Esophagus (tissue), 2 donors: Measurements from ENCODE around the gene CDIP1. TPM values are rescaled to one million over a fixed set of nuclear protein-coding genes. Genes with fewer than 3 reads are reported as not detected.

ENCODE experiments used
- H3K27ac ChIP-seq, 2 donors: one replicate each; pipeline ENCODE4 v1.5.1; 2013; ENCODE audit warnings: low read depth in 2 of 2, mild to moderate bottlenecking in 2 of 2, inconsistent platforms in 1 of 2, low read length in 1 of 2, moderate library complexity in 1 of 2
- H3K27me3 ChIP-seq, 2 donors: one replicate each; pipeline ENCODE4 v1.6.1; 2013; ENCODE audit warnings: low read length in 2 of 2, control low read depth in 1 of 2, mild to moderate bottlenecking in 1 of 2; ENCODE audit not compliant: insufficient read depth in 2 of 2, control insufficient read depth in 1 of 2
- H3K36me3 ChIP-seq, 2 donors: one replicate each; pipeline ENCODE4 v1.6.1; 2013; ENCODE audit warnings: low read length in 1 of 2; ENCODE audit not compliant: control insufficient read depth in 2 of 2, insufficient read depth in 2 of 2
- H3K4me1 ChIP-seq, 2 donors: one replicate each; pipeline ENCODE4 v1.6.1; 2013; ENCODE audit warnings: low read length in 1 of 2; ENCODE audit not compliant: control insufficient read depth in 2 of 2, insufficient read depth in 2 of 2
- H3K4me3 ChIP-seq, 2 donors: one replicate each; pipeline ENCODE4 v1.5.1; 2013; ENCODE audit warnings: low read length in 2 of 2, mild to moderate bottlenecking in 2 of 2, low read depth in 1 of 2, moderate library complexity in 1 of 2
- H3K9me3 ChIP-seq, 2 donors: one replicate each; pipeline ENCODE4 v1.6.1; 2013; ENCODE audit warnings: mild to moderate bottlenecking in 2 of 2, low read depth in 1 of 2, low read length in 1 of 2, moderate library complexity in 1 of 2; ENCODE audit not compliant: control insufficient read depth in 2 of 2, insufficient read depth in 1 of 2
- WGBS, 2 donors: extraction: QIAGEN DNeasy Blood & Tissue Kit; methylation state at CpG; one replicate each; pipeline ENCODE4 v1.1.7; 2013; 5-methylcytosine and 5-hydroxymethylcytosine counted together
- polyA plus RNA-seq, 2 donors: library from polyadenylated mRNA; stranded (reverse); fragments of 200-250 nt; gene quantifications; one replicate each; pipeline ENCODE4 v1.2.3, GENCODE V29; 2013
- donor health status: healthy with polysubstance abuse.
- donor health status: Bipolar disorder and iron deficiency.

CDIP1 gene
- polyA plus RNA-seq, 2 donors, result 12.0 to 12.1 TPM

DNA sequence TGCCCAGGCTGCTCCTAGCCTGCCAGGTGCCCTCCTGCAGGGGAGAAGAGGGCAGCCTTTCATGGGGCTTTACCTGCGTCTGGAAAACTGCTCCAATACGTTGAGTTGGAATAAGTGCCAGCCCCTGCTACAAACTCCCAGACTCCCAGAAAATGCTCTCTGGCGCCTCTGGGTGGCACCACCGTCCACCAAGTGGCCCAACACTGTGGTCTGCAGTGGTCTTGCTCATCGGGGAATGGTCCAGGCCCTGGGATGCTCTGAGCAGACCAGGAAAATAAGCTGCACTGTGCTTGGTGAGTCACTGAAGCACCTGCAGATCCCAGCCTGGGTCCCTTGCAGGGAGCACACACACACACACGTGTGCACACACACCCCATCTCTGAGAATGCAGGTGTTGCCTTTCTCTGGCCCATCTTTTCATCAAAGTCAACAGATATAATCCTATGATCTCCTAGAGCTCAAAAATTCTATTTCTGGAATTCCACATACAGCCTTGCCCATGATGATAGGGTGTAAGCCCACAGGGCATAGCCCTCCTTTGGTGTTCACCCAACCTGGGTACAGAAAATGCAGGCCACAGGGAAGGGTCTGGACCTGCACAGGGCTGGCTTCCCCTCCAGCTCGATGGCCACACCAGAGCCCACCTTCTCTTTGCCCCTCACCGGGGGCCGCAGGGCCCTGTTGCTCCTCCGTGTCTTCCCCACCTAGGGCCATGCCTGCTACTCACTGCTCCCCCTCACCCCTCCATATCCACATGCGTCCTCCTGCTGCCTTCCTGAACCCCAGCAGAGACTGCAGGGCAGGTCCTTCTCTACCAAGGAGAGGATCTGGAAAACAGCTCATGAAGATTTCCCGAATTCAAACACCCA, 20.5 kb downstream of the CDIP1 start:
- H3K27me3 ChIP-seq, result no peaks in the 10 kb centered on the region
- no peaks in the 10 kb centered on the region for H3K9me3 ChIP-seq
- H3K4me1 ChIP-seq, result peaks cover 3 to 7% of the 10 kb centered on the region in 2 donors
- peaks cover 0 to 8% of the 10 kb centered on the region in 2 donors for H3K36me3 ChIP-seq
- WGBS, 2 donors, result 60% methylated on average over 12 of the region's 12 CpGs
- H3K4me3 ChIP-seq, result no peak overlapping the region
- no peak overlapping the region for H3K27ac ChIP-seq

DNA sequence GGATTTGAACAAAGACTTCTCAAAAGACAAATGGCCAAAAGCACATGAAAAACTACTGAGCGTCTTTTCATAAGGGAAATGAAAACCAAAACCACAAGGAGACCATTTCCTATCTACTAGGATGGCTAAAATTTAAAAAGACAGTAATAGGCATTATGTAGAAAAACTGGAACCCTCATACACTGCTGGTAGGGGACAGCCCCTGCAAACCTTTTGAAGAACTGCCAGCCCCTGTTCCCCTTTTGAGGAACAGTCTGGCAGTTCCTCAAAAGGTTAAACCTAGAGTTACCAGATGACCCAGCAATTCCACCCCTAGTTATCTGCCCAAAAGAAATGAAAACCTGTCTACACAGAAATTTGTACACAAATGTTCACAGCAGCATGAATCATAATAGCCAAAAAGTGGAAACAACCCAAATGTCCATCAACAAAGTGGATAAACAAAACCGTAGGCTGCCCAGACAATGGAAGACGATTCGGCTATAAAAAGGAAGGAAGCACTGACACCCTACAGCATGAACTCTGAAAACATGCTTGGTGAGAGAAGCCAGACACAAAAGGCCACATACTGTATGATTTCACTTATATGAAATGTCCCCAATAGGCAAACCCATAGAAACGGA, 22.9 kb downstream of the CDIP1 start:
- H3K4me3 ChIP-seq, result no peak overlapping the region
- WGBS, 2 donors, result 31 to 33% methylated on average over 5 of the region's 5 CpGs
- peak overlapping the region in 1 of 2 donors; percentile 47 for H3K27ac ChIP-seq
- peaks cover 0 to 25% of the 10 kb centered on the region in 2 donors for H3K36me3 ChIP-seq
- H3K27me3 ChIP-seq, result no peaks in the 10 kb centered on the region
- H3K9me3 ChIP-seq, result no peaks in the 10 kb centered on the region
- H3K4me1 ChIP-seq, result peaks cover 0 to 17% of the 10 kb centered on the region in 2 donors

DNA sequence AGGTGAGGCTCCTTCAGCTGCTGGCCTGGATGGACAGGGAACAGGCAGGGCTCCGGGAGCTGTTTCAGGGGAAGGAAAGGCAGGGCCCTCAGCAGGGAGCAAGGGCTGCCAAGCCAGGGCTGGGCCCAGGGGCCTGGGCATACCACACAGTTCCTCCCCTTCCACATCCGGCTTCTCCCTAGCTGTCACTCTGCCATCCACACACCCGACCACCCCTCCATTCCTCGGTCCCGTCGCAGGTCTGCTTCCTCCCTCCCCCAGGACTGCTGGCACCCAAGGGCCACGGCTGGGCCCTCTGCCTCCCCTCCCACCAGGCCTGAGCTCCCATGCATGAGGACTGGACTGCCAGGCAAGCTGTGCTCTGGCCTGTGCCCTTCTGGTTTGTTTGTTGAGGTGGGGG, 24.0 kb downstream of the CDIP1 start:
- Histone ChIP-seq H3K4me1 (peaks cover 0 to 18% of the 10 kb centered on the region in 2 donors), H3K36me3 (peaks cover 3 to 33% of the 10 kb centered on the region in 2 donors), H3K27ac (peak overlapping the region; percentile 33 to 61)

DNA sequence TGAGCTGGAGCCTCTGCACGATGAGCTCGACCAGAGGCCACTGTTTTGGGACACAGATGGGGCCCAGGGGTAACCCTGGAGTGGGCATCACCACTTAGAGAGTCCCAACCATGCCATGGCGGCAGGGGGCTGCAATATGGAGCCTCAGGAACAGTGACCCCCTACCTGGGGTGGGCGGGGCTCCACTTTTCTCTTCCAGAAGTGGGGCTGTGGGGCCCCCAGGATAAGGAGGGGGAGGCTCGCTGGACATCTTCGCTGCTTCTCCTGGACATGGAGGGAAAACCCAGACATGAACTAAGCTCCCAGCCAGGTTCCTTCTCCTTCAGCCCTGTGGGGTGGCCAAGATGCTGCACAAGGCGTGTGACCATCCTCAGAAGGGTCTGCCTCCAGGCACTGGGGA, 24.7 kb downstream of the CDIP1 start:
- WGBS, 2 donors, result 92 to 93% methylated on average over 7 of the region's 7 CpGs
- Histone ChIP-seq H3K4me3 (no peak overlapping the region), H3K36me3 (peaks cover 9 to 37% of the 10 kb centered on the region in 2 donors), H3K27me3 (no peaks in the 10 kb centered on the region), H3K9me3 (no peaks in the 10 kb centered on the region), H3K27ac (no peak overlapping the region), H3K4me1 (peaks cover 0 to 18% of the 10 kb centered on the region in 2 donors)

More for the DNA sequence above, 24.0 kb downstream of the CDIP1 start:
- no peak overlapping the region for H3K4me3 ChIP-seq
- no peaks in the 10 kb centered on the region for H3K27me3 ChIP-seq
- 45 to 50% methylated on average over 7 of the region's 7 CpGs for WGBS, 2 donors
- no peaks in the 10 kb centered on the region for H3K9me3 ChIP-seq

DNA sequence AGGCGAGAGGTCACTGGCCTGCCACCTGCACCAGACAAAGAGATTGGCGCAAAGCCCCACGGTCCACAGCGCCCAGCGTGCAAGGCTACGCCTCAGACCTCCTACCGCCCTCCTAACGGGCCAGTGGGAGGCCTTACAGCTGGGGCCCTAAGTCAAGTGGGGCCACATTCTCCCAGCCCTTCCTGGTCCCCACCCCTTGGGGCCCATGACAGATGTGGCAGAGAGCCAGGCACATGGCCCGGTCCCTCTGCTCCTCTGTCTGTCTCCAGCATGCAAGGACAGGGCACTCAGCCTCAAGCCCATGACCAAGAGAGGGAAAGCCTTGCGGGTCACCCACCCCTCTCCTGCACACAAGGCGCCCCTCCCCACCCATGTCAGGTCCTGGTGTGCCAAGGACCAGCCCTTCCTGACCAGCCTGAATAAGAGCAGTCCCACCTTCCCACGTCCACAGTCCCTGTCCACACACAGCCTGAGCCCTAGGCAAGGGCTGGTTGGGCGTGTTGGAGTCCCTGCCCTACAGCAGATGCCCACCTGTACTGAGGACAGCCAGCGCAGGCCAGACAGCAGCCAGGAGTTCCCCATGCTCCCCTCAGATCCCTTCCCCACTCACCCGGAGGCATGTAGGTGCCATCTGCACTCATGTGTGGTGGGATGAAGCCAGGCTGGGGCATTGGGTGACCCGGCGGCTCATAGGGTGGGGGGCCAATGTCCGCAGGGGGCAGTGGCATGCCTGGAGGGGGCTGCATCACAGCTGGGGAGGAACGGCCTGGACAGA, 25.3 kb downstream of the CDIP1 start:
- Histone ChIP-seq H3K9me3 (no peaks in the 10 kb centered on the region), H3K27me3 (no peaks in the 10 kb centered on the region), H3K4me3 (no peak overlapping the region), H3K4me1 (peaks cover 0 to 18% of the 10 kb centered on the region in 2 donors), H3K36me3 (peaks cover 11 to 43% of the 10 kb centered on the region in 2 donors), H3K27ac (no peak overlapping the region)
- 82 to 86% methylated on average over 19 of the region's 19 CpGs for WGBS, 2 donors

DNA sequence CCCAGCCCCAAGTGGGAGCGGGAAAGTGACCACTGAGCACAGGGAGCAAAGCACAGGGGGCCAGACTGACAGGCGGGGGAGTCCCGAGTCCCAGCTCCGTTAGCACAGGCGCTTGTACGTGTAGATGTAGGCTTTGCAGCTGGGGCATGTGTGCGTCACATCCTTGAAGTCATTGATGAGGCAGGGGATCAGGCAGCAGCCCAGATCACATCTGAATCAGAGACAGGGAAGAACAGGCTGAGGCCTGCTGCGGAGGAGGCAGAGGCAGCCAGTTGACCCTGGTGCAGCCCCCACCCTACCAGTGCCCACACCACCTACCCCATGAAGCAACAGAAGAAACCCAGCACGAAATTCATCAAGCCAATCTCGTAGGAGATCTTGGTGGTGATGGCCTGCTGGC, 26.1 kb downstream of the CDIP1 start:
- WGBS, 2 donors, result 90% methylated on average over 10 of the region's 10 CpGs
- Histone ChIP-seq H3K4me3 (no peak overlapping the region), H3K36me3 (peaks cover 19 to 51% of the 10 kb centered on the region in 2 donors), H3K9me3 (no peaks in the 10 kb centered on the region), H3K27ac (no peak overlapping the region), H3K4me1 (peaks cover 0 to 18% of the 10 kb centered on the region in 2 donors), H3K27me3 (no peaks in the 10 kb centered on the region)

DNA sequence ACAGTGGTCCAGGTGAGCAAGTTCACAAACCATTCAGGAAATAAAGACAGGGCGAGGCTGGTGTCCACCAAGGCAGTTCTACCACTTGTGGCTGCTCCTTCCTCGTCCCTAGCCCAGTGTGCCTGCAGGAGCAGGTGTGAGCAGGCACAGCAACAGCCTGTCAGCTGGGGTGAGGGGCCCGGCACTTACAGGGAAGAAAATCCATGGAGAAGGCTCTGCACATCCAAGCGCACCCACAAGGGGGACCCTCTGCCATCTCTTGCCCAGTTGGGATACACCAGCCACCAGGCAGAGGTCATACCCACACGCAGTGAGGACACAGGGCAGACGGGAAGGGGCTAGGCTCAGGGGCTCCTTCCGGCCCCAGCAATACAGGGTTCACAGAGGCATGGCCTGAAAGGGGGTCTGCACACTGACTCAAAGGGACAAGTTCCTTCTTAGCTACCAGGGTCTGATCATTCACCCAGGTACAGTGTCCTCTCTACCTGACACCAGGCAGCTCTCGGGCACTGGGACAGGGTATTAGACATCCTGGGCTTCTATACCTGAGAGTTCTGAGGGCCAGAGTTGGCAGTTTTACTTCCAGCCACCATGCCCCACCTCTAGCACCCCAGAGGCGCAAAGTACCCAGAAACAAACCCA, 27.0 kb downstream of the CDIP1 start:
- peaks cover 19 to 55% of the 10 kb centered on the region in 2 donors for H3K36me3 ChIP-seq
- no peaks in the 10 kb centered on the region for H3K9me3 ChIP-seq
- no peaks in the 10 kb centered on the region for H3K27me3 ChIP-seq
- H3K4me1 ChIP-seq, result peaks cover 0 to 18% of the 10 kb centered on the region in 2 donors
- no peak overlapping the region for H3K4me3 ChIP-seq
- WGBS, 2 donors, result 52 to 62% methylated on average over 9 of the region's 9 CpGs
- peak overlapping the region; percentile 76 to 79 for H3K27ac ChIP-seq

DNA sequence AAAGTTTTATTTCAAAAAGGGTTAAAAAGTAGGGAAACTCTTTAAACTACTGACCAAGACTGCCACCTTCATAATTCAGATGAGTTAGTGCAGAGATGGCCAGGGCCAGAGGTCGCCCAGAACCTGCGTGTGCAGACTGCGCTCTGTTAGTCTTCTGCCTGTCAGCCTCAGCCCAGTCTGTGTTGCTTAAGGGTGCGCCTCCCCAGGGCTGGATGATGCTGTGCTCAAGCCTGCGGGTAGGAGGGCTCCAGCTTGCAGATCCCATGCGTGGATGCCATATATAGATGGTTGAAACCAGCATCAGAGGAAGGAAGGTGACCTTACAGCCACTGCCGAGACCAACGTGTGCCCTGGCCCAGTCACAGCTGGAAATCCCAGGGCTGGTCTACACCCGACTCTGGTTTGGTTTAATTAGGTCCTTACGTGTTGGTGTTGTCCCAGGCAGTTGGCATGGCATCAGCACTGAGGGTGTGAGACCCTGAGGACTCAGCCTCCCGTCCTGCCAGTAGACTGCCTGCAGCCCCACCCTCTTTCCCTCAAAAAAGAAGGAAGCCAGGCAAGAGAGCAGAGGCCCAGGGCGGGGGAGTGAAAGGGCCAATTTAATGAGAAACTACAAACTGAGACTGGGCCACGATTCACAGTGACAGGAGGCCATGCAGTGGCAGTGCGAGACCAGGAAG, 27.7 kb downstream of the CDIP1 start:
- Histone ChIP-seq H3K27me3 (no peaks in the 10 kb centered on the region), H3K36me3 (peaks cover 19 to 58% of the 10 kb centered on the region in 2 donors), H3K4me1 (peaks cover 0 to 18% of the 10 kb centered on the region in 2 donors), H3K27ac (peak overlapping the region; percentile 76 to 79), H3K9me3 (no peaks in the 10 kb centered on the region), H3K4me3 (no peak overlapping the region)
- 62% methylated on average over 14 of the region's 14 CpGs for WGBS, 2 donors
